ENCODE data around the gene MAD1L1.

GRCh38 chr7:2141651-2142050, 91.1 kb downstream of the MAD1L1 start:
- no peak for TF ChIP-seq CTCF (IDR thresholded peaks at IDR 0.05)
- TF ChIP-seq EP300 (IDR thresholded peaks at IDR 0.05) = no peak
- TF ChIP-seq POLR2A (IDR thresholded peaks at IDR 0.05) = no peak
- TF ChIP-seq POLR2AphosphoS5 (IDR thresholded peaks at IDR 0.05) = no peak
